ENCODE results near the gene CREBL2. TPM values are rescaled to one million over a fixed set of nuclear protein-coding genes. Genes with fewer than 3 reads are reported as not detected.

CREBL2 gene
- total and polyA plus RNA-seq, 10 of the 15 experiments (the other 5 are each of a cell fraction or from before 2014, with no cell fraction given), result 4.6 to 19.1 (median 13.5) TPM

GRCh38 chr12:12582193-12582881 is 29.3 kb upstream of the CREBL2 start (continued):
- TF ChIP-seq USF2 (IDR thresholded peaks at IDR 0.05; ENCODE audit: borderline replicate concordance, low read depth, low read length) (no peak; the same call in 1 of the 2 replicates), NFYA (IDR thresholded peaks at IDR 0.05; ENCODE audit: borderline replicate concordance, low read depth, low read length) (no peak), ZBTB4 (CRISPR knock-in tag; IDR thresholded peaks at IDR 0.05) (no peak), NR2C1 (IDR thresholded peaks at IDR 0.05) (no peak), REST (IDR thresholded peaks at IDR 0.05; ENCODE audit: low read depth, low read length) (no peak), ZNF622 (IDR thresholded peaks at IDR 0.05) (no peak), RUNX3 (IDR thresholded peaks at IDR 0.05; ENCODE audit: low read length) (peak; percentile 45; the same call in 1 of the 2 replicates), TARDBP (IDR thresholded peaks at IDR 0.05; ENCODE audit: borderline replicate concordance) (no peak), CBFB (IDR thresholded peaks at IDR 0.05; ENCODE audit: low read depth) (no peak)

Measured in GM12878 (cell line).